ENCODE data around the gene PRSS33. TPM values are rescaled to one million over a fixed set of nuclear protein-coding genes. Genes with fewer than 3 reads are reported as not detected.

The PRSS33 gene
- 0.07 and 10.6 TPM in 2 replicates for total RNA-seq (2014; rRNA removed; shearing (Covaris generic))

DNA sequence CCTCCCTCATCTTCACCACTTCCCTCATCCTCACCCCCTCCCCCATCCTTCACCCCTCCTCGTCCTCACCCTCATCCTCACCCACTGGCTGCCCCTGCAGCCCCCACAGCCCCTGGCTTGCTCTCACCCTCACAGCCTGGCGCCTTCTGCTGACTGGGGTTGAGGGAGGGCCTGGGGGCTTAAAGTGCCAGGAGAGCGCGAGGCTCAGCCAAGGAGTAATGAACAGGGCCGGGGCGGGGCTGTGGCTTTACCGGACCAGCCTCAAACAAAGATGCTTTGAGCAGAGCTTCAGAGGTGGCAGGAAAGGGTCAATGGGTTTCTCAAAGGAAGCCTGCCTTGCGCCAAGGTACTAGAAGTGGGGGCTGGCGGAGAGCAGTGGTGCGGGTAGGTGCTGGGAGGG, at the start of gene PRSS33:
Gene PRSS33, minus strand, starts transcription at position 155 of the 400 bp plus-strand sequence. CDS start 1,013 bp downstream, outside the sequence.
- in situ Hi-C loops (cut with HindIII; ENCODE audit: low sequenced_read_pairs): no loop called here
- DNase-seq (ENCODE audit: low spot score): no peak

DNA sequence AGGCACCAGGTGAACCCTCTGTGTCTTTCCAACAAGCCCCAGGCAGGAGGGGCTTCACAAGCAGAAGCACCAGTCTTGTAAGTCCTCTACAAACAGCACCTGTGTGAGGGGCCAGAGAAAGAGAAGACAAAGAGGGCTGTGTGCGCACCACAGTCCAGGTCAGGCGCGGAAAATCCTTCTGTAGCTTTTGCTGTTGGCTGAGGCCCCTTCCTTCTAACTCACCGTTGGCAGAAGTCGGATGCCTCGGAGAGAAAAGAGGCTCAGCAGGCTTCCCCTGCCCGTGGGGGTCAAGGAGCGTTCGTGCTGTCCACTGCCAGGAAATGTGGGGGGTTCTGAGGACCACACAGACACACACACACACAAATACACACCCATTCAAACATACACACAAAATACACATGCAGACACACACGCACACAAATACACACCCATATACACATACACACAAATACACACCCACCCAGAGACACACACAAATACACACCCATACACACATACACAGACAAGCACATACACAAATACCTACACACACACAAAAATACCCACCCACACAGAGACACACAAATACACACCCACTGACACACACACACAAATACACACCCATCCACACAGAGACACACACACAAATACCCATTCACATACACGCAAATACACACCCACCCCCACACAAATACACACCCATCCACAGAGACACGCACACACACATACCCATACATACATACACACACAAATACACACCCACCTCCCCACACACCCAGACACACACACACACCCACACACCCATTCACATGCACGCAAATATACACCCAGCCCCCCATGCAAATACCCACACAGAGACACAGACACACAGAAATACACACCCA, 49.5 kb upstream of the PRSS33 start:
- DNase-seq (ENCODE audit: low spot score): no peak
- in situ Hi-C loops (cut with HindIII; ENCODE audit: low sequenced_read_pairs): no loop called here

DNA sequence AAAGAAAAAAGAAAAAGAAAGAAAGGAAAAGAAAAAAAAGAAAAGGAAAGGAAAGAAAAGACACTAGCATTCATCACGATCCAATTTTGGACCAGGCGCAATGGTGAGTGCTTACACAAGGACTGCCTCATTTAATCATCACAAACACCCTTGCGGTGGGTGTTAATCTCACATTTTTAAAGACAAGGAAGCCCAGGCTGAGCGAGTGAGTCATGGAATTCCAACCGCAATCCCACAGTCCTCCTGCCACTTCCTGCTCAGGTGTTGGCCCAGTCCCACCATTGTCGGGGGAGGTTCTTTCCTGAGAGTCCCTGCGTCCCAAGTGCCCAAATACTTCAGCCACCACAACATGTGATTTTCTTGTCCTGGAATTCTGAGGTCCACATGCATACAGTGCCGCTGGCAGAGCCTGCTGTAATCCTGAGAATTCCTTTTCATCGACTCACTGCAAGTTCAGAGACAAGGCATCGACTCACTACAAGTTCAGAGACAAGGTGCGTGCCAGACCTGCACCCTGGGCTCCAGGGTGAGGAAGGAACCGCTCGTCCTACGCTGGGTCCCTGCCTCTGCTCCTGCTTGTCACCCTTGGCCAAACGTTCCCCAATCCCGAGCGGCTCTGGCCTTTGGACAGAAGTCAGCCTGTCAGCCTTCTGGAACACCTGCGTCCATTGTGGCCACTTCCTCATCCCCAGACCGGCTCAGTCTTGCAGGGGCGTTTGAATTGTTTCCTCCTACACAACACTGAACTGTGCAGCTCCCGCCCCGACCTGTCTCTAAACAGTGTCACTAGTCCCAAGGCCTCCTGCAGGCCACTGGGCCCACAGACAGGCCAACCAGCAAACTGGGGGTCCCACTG, 48.5 kb upstream of the PRSS33 start:
- in situ Hi-C loops (cut with HindIII; ENCODE audit: low sequenced_read_pairs): no loop called here
- no peak for DNase-seq (ENCODE audit: low spot score)

- in situ Hi-C loops (cut with HindIII; ENCODE audit: low sequenced_read_pairs): no loop called here
- no peak for DNase-seq (ENCODE audit: low spot score)
These were observed 47.6 kb upstream of the PRSS33 start for GRCh38 chr16:2834968-2835367.

GRCh38 chr16:2833776-2834175, 46.4 kb upstream of the PRSS33 start:
- in situ Hi-C loops (cut with HindIII; ENCODE audit: low sequenced_read_pairs): no loop called here

GRCh38 chr16:2831203-2831602, 43.8 kb upstream of the PRSS33 start:
- no peak for DNase-seq (ENCODE audit: low spot score)
- in situ Hi-C loops (cut with HindIII; ENCODE audit: low sequenced_read_pairs): no loop called here

More at GRCh38 chr16:2833776-2834175, 46.4 kb upstream of the PRSS33 start:
- no peak for DNase-seq (ENCODE audit: low spot score)

GRCh38 chr16:2830355-2830695, 43.0 kb upstream of the PRSS33 start:
- DNase-seq (ENCODE audit: low spot score): no peak
- in situ Hi-C loops (cut with HindIII; ENCODE audit: low sequenced_read_pairs): no loop called here

- in situ Hi-C loops (cut with HindIII; ENCODE audit: low sequenced_read_pairs): no loop called here
- DNase-seq (ENCODE audit: low spot score): no peak
These were observed 42.4 kb upstream of the PRSS33 start, which contains the start of gene ZG16B for GRCh38 chr16:2829501-2830354. ZG16B (plus strand) TSS chr16:2830303; CDS start chr16:2830442, 139 bp downstream.

- no peak for DNase-seq (ENCODE audit: low spot score)
- in situ Hi-C loops (cut with HindIII; ENCODE audit: low sequenced_read_pairs): no loop called here
These were observed 41.6 kb upstream of the PRSS33 start for GRCh38 chr16:2828876-2829430.

- no peak for DNase-seq (ENCODE audit: low spot score)
- in situ Hi-C loops (cut with HindIII; ENCODE audit: low sequenced_read_pairs): no loop called here
These were observed 41.1 kb upstream of the PRSS33 start for GRCh38 chr16:2828521-2828840.

DNA sequence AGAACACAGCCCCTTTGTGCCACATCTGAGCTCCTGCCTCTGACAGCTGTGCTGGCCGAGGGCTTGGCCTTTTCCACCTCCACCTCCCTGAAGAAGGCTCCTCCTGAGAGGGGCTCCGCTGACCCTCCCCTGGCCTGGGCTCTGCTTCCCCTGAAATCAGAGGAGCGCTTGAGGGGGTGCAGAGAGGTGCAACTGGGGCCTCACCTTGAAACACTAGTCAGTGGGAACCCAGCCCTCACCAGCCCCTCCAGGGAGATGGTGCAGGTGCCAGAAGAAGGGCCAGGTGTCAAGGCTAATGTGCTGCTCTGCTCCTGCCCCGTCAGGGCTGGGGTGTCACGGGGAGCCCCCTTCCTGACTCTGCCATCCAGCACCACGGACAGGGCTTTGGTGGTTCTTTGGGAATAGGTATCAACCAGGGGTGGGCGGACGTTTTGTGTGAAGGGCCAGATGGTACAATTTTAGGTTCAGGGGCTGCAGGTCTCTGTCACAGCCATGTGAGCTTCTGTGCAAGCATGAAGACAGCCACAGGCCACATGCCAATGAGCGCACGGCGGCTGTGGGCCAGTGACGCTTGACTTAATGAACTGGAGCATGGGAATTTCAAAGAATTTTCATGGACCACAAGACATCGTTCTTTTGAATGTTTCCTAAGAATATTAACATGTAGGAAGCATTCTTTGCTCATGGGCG, 40.6 kb upstream of the PRSS33 start:
- no peak for DNase-seq (ENCODE audit: low spot score)

GRCh38 chr16:2827374-2827791, 40.0 kb upstream of the PRSS33 start:
- DNase-seq (ENCODE audit: low spot score): no peak
- in situ Hi-C loops (cut with HindIII; ENCODE audit: low sequenced_read_pairs): no loop called here

More for the DNA sequence above, 40.6 kb upstream of the PRSS33 start:
- in situ Hi-C loops (cut with HindIII; ENCODE audit: low sequenced_read_pairs): no loop called here

DNA sequence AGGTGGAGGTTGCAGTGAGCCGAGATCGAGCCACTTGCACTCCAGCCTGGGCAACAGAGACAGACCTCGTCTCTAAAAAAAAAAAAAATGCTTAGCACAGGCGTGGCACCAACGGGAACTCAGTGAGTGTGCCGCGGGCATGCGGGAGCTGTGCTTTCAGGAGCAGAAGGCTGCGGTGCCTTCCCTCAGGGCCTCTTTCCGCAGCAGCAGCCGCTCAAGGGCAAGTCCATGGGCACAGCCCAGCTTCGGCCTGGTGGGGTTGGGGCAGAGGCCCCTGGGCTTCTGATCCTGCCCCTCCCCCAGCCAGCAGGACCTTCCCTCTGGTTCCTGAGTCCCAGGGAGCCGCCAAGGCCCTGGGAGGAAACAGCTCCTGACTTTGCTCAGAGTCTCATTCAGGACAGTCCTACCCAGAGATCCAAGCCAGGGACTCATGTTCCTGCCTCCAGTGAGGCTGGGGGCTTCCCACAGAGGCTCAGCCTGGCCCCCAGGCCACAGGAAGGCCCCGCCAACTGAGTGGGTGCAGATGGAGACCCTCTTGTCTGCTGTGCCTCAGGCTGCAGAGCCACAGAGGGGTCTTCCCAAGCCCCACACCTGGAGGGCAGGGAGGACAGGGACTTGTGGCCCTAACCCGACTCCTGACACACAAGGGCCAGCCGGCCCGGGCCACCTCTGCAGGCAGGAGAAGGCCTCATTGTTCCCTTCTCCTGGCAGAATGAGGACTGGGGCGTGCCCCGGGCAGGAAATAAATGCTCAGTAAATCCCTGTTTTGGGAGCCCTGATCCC, 39.4 kb upstream of the PRSS33 start:
- DNase-seq (ENCODE audit: low spot score): no peak
- in situ Hi-C loops (cut with HindIII; ENCODE audit: low sequenced_read_pairs): no loop called here

- in situ Hi-C loops (cut with HindIII; ENCODE audit: low sequenced_read_pairs): no loop called here
- DNase-seq (ENCODE audit: low spot score): no peak
These were observed 38.5 kb upstream of the PRSS33 start for GRCh38 chr16:2825906-2826305.

DNA sequence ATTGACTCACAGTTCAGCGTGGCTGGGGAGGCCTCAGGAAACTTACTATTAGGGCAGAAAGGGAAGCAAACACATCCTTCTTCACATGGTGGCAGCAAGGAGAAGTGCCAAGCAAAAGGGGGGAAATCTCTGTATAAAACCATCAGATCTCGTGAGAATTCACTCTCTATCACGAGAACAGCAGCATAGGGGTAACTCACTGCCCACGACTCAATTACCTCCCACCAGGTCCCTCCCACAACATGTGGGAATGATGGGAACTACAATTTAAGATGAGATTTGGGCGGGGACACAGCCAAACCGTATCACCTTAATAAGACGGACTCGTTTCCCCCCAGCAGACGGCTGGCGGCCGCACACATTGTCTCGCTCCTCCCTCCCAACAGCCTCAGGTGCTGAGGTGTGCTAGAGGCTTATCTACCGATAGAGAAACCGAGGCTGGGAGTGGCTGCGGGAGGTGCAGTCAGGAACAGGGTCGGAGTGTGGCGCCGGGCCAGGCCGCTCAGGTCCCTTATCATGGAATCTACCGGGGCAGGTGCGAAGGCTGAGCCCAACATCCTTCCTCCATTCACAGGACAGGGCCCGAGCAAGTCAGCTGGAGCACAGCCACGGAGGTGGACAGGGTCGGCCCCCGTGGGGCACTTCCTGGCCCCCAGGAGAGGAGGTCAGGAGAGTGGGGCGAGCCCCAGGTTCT, 37.8 kb upstream of the PRSS33 start:
- in situ Hi-C loops (cut with HindIII; ENCODE audit: low sequenced_read_pairs): no loop called here
- DNase-seq (ENCODE audit: low spot score): no peak

GRCh38 chr16:2824626-2825025, 37.3 kb upstream of the PRSS33 start:
- no peak for DNase-seq (ENCODE audit: low spot score)
- in situ Hi-C loops (cut with HindIII; ENCODE audit: low sequenced_read_pairs): no loop called here

GRCh38 chr16:2822496-2822895, 35.1 kb upstream of the PRSS33 start:
- no peak for DNase-seq (ENCODE audit: low spot score)
- in situ Hi-C loops (cut with HindIII; ENCODE audit: low sequenced_read_pairs): no loop called here
